GM06990 (cell line): ENCODE data around the gene PTPRN2.
"Not testable (repeated sequence)": the region's sequence is repeated elsewhere in the genome, so short reads cannot be mapped to it uniquely, and the experiment has no call there.

Source experiments
- DNase-seq: peaks from one replicate; pipeline ENCODE4 v3.0.0-alpha.2; 2011; ENCODE audit not compliant: insufficient read length; ENCODE audit errors: extremely low read depth
- H3K27me3 ChIP-seq: replicated peaks from 2 replicates; pipeline ENCODE4 v1.6.0; 2011; ENCODE audit warnings: low read length; ENCODE audit not compliant: control insufficient read depth, insufficient read depth
- H3K36me3 ChIP-seq: 2 replicates; pipeline ENCODE4 v1.5.1; 2011; ENCODE audit warnings: low read length; ENCODE audit not compliant: control insufficient read depth, insufficient read depth
- H3K4me3 ChIP-seq: replicated peaks from 2 replicates; pipeline ENCODE4 v1.5.1; 2011; ENCODE audit warnings: low read depth, mild to moderate bottlenecking, control low read depth, low read length
- CTCF ChIP-seq: IDR thresholded peaks from 2 replicates; pipeline ENCODE4 v1.5.1; 2011; ENCODE audit warnings: low read length, control low read depth, mild to moderate bottlenecking, inconsistent platforms; ENCODE audit not compliant: insufficient read depth, poor library complexity, severe bottlenecking

PTPRN2 gene

GRCh38 chr7:158351481-158351880 is 236.1 kb downstream of the PTPRN2 start:
- no peaks in the 10 kb centered on the region for H3K36me3 ChIP-seq
- no peak for DNase-seq
- no peaks in the 10 kb centered on the region for H3K27me3 ChIP-seq
- no peak for TF ChIP-seq CTCF
- no peak overlapping the region for H3K4me3 ChIP-seq

GRCh38 chr7:158351051-158351450 is 236.6 kb downstream of the PTPRN2 start:
- TF ChIP-seq CTCF = no peak
- DNase-seq = no peak
- Histone ChIP-seq H3K27me3 (no peaks in the 10 kb centered on the region), H3K36me3 (no peaks in the 10 kb centered on the region), H3K4me3 (no peak overlapping the region)

- H3K27me3 ChIP-seq = no peaks in the 10 kb centered on the region
- DNase-seq = no peak
- H3K4me3 ChIP-seq = no peak overlapping the region
- no peak for TF ChIP-seq CTCF
- no peaks in the 10 kb centered on the region for H3K36me3 ChIP-seq
These were observed 237.3 kb downstream of the PTPRN2 start for GRCh38 chr7:158350166-158350900.

- DNase-seq = no peak
- no peak overlapping the region for H3K4me3 ChIP-seq
- no peak for TF ChIP-seq CTCF
- H3K27me3 ChIP-seq = no peaks in the 10 kb centered on the region
- H3K36me3 ChIP-seq = no peaks in the 10 kb centered on the region
These were observed 239.2 kb downstream of the PTPRN2 start for GRCh38 chr7:158348446-158348845.

- not testable (repeated sequence) for H3K36me3 ChIP-seq, DNase-seq, H3K27me3 ChIP-seq, H3K4me3 ChIP-seq
These were observed 239.6 kb downstream of the PTPRN2 start for GRCh38 chr7:158348039-158348438.

- Histone ChIP-seq H3K27me3 (no peaks in the 10 kb centered on the region), H3K4me3 (no peak overlapping the region), H3K36me3 (no peaks in the 10 kb centered on the region)
- DNase-seq = no peak
- TF ChIP-seq CTCF = no peak
These were observed 241.9 kb downstream of the PTPRN2 start for GRCh38 chr7:158345731-158346130.
